ENCODE data around the gene NRP1. TPM values are rescaled to one million over a fixed set of nuclear protein-coding genes. Genes with fewer than 3 reads are reported as not detected.

The NRP1 gene
- total and polyA plus RNA-seq, 2 donors (not counting 3 experiments of a cell fraction or from before 2014, with no cell fraction given): 122 to 306 TPM

GRCh38 chr10:33306701-33307519, 27.6 kb downstream of the NRP1 start:
- Histone ChIP-seq H3K4me3 (replicated peaks in 1 of 3; ENCODE audit: insufficient read depth in 1 of 3, low read depth in 1 of 3, low read length in 3 of 3) (no peak overlapping the region), H3K79me2 (ENCODE audit: control insufficient read depth, insufficient read depth, low read length) (peaks cover 92% of the 10 kb centered on the region), H3K27ac (ENCODE audit: insufficient read depth, low read depth, low read length) (no peak overlapping the region), H4K20me1 (replicated peaks; ENCODE audit: control insufficient read depth, extremely low read depth, insufficient read depth, low read length) (no peaks in the 10 kb centered on the region), H3K36me3 (ENCODE audit: control insufficient read depth in 2 of 2, extremely low read depth in 1 of 2, insufficient read depth in 2 of 2, low read length in 2 of 2) (peaks cover 5 to 9% of the 10 kb centered on the region in 2 experiments), H3K9me3 (replicated peaks; ENCODE audit: control insufficient read depth, insufficient read depth, low read length) (no peaks in the 10 kb centered on the region), H3K9me1 (replicated peaks; ENCODE audit: control insufficient read depth, extremely low read depth, insufficient read depth, low read length) (no peaks in the 10 kb centered on the region), H3K4me1 (ENCODE audit: control insufficient read depth, extremely low read depth, insufficient read depth, low read length) (peaks cover 40% of the 10 kb centered on the region), H2AFZ (ENCODE audit: low read depth, low read length) (no peak overlapping the region), H3K9ac (replicated peaks; ENCODE audit: extremely low read depth, insufficient read depth, low read length) (no peak overlapping the region), H3K27me3 (ENCODE audit: control insufficient read depth in 2 of 2, insufficient read depth in 2 of 2, low read length in 2 of 2) (no peaks in the 10 kb centered on the region), H3K4me2 (ENCODE audit: insufficient read depth, low read length) (no peak overlapping the region)
- POLR2A ChIA-PET: interaction anchor here (1.1 kb wide), 1 partner anchor 10 kb away, joined by 3 read pairs; no protein-coding TSS in a partner anchor
- DNase-seq (ENCODE audit: low read depth, low spot score): peak; percentile 78
- no TSS peak for BruUV-seq (replicated peaks)
- intact Hi-C loops (cut with micrococcal nuclease) (no loop called here), dilution Hi-C loops (cut with MboI; ENCODE audit: extremely low pct_ligation_motif_present, low sequenced_read_pairs) (no loop called here)
- peak; percentile 78 for FAIRE-seq
- TF ChIP-seq CTCF (IDR thresholded peaks at IDR 0.05; ENCODE audit: extremely low read depth in 1 of 2, insufficient read depth in 1 of 2, low read depth in 1 of 2, low read length in 2 of 2) (no peak), JUN (IDR thresholded peaks at IDR 0.05; ENCODE audit: borderline replicate concordance, insufficient read depth, insufficient read length, low read depth) (no peak), MYC (IDR thresholded peaks at IDR 0.05; ENCODE audit: low read depth, low read length) (no peak), POLR2AphosphoS5 (IDR thresholded peaks at IDR 0.05; ENCODE audit: insufficient read depth, low read depth, low read length) (no peak), POLR2A (IDR thresholded peaks at IDR 0.05; ENCODE audit: low read depth, low read length) (no peak), GATA2 (IDR thresholded peaks at IDR 0.05; ENCODE audit: insufficient read depth, insufficient read length, low read depth, low read length) (no peak), FOS (IDR thresholded peaks at IDR 0.05; ENCODE audit: borderline replicate concordance, insufficient read depth, low read length) (no peak), EZH2 (IDR thresholded peaks at IDR 0.05; ENCODE audit: borderline replicate concordance, low read depth, low read length, severe bottlenecking) (no peak), MAX (IDR thresholded peaks at IDR 0.05; ENCODE audit: insufficient read depth, insufficient read length) (no peak)
- CTCF ChIA-PET: interaction anchor here (0.7 to 2.1 kb wide), 6 partner anchors 12 to 43 kb away, joined by 3 to 5 read pairs (median 4); no protein-coding TSS in a partner anchor

Measured in endothelial cell of umbilical vein (primary cell).